ENCODE measurements around the gene ZKSCAN1.

DNA sequence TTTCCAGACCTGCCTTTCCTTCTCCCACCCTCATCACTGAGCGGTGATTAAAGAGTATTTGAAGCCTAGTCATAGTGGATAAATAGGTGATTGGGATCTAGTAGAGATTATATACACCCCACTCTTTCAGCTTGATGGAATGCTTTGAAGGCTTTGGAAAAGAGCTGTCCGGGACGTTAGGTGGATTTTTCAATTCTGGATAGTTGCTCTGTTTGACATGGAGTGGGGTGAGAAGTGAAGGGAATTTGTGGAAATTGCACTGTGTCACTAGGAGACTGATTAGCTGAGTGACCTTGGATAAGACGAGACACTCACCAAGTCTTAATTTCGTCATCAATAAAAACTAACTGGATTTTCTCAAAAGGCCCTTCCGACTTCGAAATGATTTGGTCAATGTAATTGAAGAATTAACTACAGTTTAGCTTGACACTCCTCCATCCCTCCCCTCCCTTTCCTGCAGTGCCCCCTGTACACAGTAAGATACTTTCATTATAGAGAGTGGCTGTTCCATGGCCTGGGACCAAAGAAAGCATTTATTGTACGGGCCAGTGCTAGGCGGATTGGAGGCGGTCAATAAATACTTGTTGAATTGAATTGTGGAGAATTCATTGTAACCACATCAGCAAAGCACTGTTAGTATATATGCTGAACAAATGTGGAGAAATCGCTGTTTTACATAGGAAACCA, 962 bp downstream of the ZKSCAN1 start:
- TF ChIP-seq, protein P1, sequence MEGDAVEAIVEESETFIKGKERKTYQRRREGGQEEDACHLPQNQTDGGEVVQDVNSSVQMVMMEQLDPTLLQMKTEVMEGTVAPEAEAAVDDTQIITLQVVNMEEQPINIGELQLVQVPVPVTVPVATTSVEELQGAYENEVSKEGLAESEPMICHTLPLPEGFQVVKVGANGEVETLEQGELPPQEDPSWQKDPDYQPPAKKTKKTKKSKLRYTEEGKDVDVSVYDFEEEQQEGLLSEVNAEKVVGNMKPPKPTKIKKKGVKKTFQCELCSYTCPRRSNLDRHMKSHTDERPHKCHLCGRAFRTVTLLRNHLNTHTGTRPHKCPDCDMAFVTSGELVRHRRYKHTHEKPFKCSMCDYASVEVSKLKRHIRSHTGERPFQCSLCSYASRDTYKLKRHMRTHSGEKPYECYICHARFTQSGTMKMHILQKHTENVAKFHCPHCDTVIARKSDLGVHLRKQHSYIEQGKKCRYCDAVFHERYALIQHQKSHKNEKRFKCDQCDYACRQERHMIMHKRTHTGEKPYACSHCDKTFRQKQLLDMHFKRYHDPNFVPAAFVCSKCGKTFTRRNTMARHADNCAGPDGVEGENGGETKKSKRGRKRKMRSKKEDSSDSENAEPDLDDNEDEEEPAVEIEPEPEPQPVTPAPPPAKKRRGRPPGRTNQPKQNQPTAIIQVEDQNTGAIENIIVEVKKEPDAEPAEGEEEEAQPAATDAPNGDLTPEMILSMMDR (IDR thresholded peaks at IDR 0.05): no peak
- TF ChIP-seq POLR2A (IDR thresholded peaks at IDR 0.05): no peak
